Mesodermal cell (in vitro differentiated cells): ENCODE results near the gene NFATC3.
"Not testable (repeated sequence)": the region's sequence is repeated elsewhere in the genome, so short reads cannot be mapped to it uniquely, and the experiment has no call there.

Experiments used
- H3K27ac ChIP-seq: 2 replicates; pipeline ENCODE4 v1.7.0; 2013; ENCODE audit warnings: mild to moderate bottlenecking, low read depth, low read length, moderate library complexity; ENCODE audit not compliant: severe bottlenecking
- H3K36me3 ChIP-seq: 2 replicates; pipeline ENCODE4 v1.7.1; 2013; ENCODE audit warnings: mild to moderate bottlenecking, low read length, moderate library complexity; ENCODE audit not compliant: control insufficient read depth, insufficient read depth
- H3K4me1 ChIP-seq: one replicate; pipeline ENCODE4 v1.7.1; 2013; ENCODE audit warnings: mild to moderate bottlenecking, low read length; ENCODE audit not compliant: insufficient read depth, control insufficient read depth, poor library complexity, severe bottlenecking
- H3K4me3 ChIP-seq: 2 replicates; pipeline ENCODE4 v1.7.0; 2013; ENCODE audit warnings: low read length, control low read depth, mild to moderate bottlenecking; ENCODE audit not compliant: insufficient read depth, poor library complexity, severe bottlenecking; ENCODE audit errors: extremely low read depth
- H3K9me3 ChIP-seq: 2 replicates; pipeline ENCODE4 v1.7.1; 2013; ENCODE audit warnings: mild to moderate bottlenecking, low read length, moderate library complexity; ENCODE audit not compliant: control insufficient read depth
- WGBS, 2 experiments: methylation state at CpG; one replicate each; pipeline ENCODE4 v1.1.5; 2013; ENCODE audit warnings: missing lambda C conversion rate in 2 of 2; ENCODE audit not compliant: insufficient coverage in 2 of 2; 5-methylcytosine and 5-hydroxymethylcytosine counted together

Gene NFATC3

DNA sequence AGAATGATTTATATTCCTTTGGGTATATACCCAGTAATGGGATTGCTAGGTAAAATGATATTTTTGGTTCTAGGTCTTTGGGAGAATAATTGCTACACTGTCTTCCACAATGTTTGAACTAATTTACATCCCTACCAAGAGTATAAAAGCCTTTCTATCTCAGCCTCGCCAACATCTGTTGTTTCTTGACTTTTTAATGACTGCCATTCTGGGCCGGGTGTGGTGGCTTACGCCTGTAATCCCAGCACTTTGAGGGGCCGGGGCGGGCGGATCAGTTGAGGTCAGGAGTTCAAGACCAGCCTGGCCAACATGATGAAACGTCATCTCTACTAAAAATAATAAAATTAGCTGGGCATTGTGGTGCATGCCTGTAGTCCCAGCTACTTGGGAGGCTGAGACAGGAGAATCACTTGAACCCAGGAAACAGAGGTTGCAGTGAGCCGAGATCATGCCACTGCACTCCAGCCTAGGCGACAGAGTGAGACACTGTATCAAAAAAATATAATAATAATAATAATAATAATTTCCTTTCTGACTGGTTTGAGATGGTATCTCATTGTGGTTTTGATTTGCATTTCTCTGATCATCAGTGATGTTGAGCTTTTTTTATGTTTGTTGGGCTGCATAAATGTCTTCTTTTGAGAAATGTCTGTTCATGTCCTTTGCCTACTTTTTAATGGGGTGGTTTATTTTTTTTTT, 22.2 kb downstream of the NFATC3 start:
- 92 to 100% methylated on average over 3 to 6 of the region's 9 CpGs for WGBS, 2 experiments
- not testable (repeated sequence) for H3K4me1 ChIP-seq, H3K27ac ChIP-seq, H3K4me3 ChIP-seq, H3K36me3 ChIP-seq
- H3K9me3 ChIP-seq = peaks cover 25% of the 10 kb centered on the region

DNA sequence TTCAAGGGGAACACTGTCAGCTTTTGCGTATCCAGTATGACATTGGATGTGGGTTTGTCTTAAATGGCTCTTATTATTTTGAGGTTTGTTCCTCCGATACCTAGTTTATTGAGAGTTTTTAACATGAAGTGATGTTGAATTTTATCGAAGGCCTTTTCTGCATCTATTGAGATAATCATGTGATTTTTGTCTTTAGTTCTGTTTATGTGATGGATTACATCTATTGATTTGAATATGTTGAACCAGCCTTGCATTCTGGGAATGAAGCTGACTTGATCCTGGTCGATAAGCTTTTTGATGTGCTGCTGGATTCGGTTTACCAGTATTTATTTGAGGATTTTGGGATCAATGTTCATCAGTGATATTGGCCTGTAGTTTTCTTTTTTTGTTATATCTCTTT, 24.0 kb downstream of the NFATC3 start:
- H3K4me3 ChIP-seq, H3K4me1 ChIP-seq, H3K27ac ChIP-seq, H3K36me3 ChIP-seq: not testable (repeated sequence)
- H3K9me3 ChIP-seq = peaks cover 25% of the 10 kb centered on the region
- WGBS, 2 experiments = 89 to 100% methylated on average over 4 to 5 of the region's 5 CpGs

DNA sequence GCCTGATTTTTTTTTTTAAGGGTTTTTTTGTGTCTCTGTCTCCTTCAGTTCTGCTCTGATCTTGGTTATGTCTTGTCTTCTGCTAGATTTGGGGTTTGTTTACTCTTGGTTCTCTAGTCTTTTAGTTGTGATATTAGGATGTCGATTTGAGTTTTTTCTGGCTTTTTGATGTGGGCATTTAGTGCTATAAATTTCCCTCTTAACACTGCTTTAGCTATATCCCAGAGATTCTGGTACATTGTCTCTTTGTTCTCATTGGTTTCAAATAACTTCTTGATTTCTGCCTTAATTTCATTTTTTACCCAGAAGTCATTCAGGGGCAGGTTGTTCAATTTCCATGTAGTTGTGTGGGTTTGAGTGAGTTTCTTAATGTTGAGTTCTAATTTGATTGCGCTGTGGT, 25.4 kb downstream of the NFATC3 start:
- not testable (repeated sequence) for H3K36me3 ChIP-seq, H3K4me3 ChIP-seq, H3K27ac ChIP-seq, H3K4me1 ChIP-seq
- WGBS, 2 experiments = 100% methylated on average over 1 of the region's 2 CpGs
- H3K9me3 ChIP-seq = peaks cover 18% of the 10 kb centered on the region

DNA sequence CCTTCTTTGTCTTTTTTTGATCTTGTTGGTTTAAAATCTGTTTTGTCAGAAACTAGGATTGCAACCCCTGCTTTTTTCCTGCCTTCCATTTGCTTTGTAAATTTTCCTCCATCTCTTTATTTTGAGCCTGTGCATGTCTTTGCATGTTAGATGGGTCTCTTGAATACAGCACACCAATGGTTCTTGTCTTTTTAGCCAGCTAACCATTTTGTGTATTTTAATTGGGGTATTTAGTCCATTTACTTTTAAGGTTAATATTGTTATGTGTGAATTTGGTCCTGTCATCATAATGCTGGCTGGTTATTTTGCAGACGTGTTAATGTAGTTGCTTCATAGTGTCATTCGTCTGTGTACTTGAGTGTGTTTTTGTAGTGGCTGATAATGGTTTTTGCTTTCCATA, 26.2 kb downstream of the NFATC3 start:
- Histone ChIP-seq H3K4me3 (no peak overlapping the region), H3K4me1 (no peaks in the 10 kb centered on the region), H3K36me3 (no peaks in the 10 kb centered on the region), H3K9me3 (peaks cover 18% of the 10 kb centered on the region), H3K27ac (no peak overlapping the region)
- WGBS, 2 experiments = 93 to 100% methylated on average over 1 to 2 of the region's 2 CpGs

DNA sequence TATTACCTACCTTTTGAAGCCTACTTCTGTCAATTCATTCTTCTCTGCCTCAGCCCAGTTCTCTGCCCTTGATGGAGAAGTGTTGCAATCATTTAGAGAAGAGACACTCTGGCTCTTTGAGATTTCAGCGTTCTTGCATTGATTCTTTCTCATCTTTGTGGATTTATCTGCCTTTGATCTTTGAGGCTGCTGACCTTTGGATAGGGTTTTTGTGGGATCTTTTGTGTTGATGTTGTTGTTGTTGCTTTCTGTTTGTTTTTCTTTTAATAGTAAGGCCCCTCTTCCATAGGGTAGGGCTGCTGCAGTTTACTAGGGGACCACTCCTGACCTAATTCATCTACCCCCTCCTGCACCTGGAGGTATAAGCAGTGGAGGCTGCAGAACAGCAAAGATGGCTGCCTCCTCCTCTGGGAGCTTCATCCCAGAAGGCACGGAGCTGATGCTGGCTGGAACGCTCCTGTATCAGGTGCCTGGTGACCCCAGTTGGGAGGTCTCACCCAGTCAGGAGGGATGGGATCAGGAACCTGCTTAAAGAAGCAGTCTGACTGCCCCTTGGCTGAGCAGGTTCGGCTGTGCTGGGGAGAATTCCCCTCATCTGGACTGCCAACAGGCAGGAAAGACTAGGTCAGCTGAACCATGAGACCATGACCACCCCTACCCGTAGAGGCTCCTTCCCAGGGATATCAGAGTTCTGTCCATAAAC, 28.0 kb downstream of the NFATC3 start:
- Histone ChIP-seq H3K9me3 (peaks cover 15% of the 10 kb centered on the region), H3K4me1 (no peaks in the 10 kb centered on the region), H3K36me3 (no peaks in the 10 kb centered on the region), H3K27ac (no peak overlapping the region), H3K4me3 (no peak overlapping the region)
- WGBS, 2 experiments = 88 to 95% methylated on average over 5 of the region's 5 CpGs

DNA sequence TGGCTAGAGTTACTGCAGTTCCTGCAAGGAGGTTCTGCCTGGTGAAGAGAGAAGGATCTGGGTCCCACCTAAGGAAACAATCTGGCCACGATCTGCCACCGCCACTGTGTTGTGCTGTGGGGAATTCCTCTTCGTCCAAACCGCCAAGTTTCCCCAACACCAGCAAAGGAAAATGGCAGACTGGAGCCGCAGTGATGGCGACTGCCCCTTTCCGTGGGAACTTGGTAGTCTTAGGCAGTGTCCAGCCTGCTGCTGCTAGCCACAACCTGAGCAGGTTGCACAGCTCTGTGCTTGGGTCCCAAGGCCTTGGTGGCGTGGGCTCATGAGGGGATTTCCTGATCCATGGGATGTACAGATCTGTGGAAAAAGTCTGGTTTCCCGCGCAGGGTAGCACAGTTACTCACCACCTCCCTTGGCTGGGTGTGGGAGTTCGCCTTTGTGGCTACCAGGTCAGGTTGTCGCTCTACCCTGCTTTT, 28.6 kb downstream of the NFATC3 start:
- no peak overlapping the region for H3K27ac ChIP-seq
- no peaks in the 10 kb centered on the region for H3K36me3 ChIP-seq
- 96 to 99% methylated on average over 10 to 12 of the region's 12 CpGs for WGBS, 2 experiments
- H3K4me1 ChIP-seq = no peaks in the 10 kb centered on the region
- H3K9me3 ChIP-seq = peaks cover 9% of the 10 kb centered on the region
- H3K4me3 ChIP-seq = no peak overlapping the region

DNA sequence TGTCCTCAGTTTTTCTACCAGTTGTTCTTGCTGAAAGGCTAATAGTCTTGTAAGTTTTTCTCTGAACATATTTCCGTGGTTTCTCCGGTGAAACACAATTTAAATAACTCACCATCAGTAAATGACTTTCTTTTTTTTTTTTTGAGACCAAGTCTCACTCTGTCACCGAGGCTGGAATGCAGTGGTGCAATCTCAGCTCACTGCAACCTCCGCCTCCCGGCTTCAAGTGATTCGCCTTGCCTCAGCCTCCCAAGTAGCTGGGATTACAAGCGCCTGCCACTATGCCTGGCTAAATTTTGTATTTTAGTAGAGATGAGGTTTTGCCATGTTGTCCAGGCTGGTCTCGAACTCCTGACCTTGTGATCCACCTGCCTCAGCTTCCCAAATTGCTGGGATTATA, 29.8 kb downstream of the NFATC3 start:
- H3K4me1 ChIP-seq, H3K36me3 ChIP-seq, H3K27ac ChIP-seq, H3K4me3 ChIP-seq, H3K9me3 ChIP-seq: not testable (repeated sequence)
- 88 to 90% methylated on average over 6 to 7 of the region's 8 CpGs for WGBS, 2 experiments

DNA sequence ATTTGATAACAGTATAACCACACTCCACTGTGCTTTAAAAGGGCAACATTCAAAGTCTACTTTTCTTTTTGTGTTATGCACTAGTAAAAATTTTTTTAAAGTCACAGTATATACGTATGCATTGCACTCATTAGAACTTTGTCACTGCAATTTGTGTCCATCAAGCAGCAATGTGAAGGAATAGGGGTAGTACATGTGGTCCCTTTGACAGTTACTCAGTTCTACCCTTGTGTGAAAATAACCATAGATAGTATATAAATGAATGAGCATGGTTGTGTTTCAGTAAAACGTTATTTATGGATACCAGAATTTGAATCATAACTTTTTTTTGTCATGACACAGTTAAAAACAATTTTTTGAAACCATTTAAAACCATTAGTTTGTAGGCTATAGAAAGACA, 30.7 kb downstream of the NFATC3 start:
- no peaks in the 10 kb centered on the region for H3K36me3 ChIP-seq

DNA sequence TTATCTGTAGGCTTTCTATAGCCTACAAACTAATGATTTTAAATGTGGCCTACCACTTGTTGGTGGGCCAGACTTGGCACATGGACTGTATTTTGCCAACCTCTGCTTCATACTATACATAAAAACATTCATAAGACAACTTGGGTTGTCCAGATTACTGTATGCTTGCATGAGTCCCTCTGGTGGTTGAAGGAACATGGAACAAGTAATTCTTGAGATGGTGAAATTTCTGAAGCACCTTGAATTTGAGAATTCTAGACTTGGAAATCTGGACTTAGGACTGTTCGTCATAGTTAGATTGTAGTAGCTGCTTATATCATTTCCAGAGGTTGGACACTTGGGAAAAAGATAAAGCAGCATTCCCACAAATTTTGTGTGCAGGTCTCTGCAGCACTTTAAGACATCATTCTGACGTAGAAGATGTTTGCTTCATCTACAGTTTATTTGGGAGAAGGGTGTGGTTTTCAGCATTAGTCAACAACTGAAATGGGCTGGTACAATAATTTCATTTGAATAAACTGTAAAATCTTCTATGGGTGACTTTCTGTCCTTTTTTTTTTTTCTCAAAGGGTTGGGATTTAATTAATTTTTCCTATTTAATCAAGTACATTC, 31.2 kb downstream of the NFATC3 start:
- H3K4me3 ChIP-seq = no peak overlapping the region
- no peaks in the 10 kb centered on the region for H3K9me3 ChIP-seq
- no peaks in the 10 kb centered on the region for H3K4me1 ChIP-seq
- H3K27ac ChIP-seq = no peak overlapping the region
- H3K36me3 ChIP-seq = no peaks in the 10 kb centered on the region
- WGBS, 2 experiments = 100% methylated on average over 1 to 2 of the region's 2 CpGs

More for the DNA sequence above, 30.7 kb downstream of the NFATC3 start:
- no peak overlapping the region for H3K4me3 ChIP-seq
- WGBS, 2 experiments = no CpG with 5 or more reads among the region's 2 CpGs
- no peaks in the 10 kb centered on the region for H3K4me1 ChIP-seq
- no peak overlapping the region for H3K27ac ChIP-seq
- no peaks in the 10 kb centered on the region for H3K9me3 ChIP-seq

DNA sequence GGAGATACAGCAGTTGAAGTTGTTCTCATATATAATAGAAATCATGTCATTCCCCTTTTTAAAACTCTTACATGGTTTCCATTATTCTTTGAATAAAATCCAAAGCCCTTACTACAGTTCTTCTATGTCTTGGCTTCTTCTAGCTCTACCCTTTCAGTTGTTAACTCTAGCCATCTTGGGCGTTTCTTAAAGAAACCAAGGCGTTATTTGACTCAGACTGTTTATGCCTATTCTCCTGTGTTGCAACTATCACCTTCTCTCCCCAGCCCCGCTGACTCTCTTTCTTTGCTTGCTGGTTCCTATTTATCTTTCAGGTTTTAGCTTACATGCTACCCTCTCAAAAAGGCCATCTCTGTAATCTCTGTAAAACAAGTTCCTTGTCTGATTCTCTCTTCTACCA, 32.7 kb downstream of the NFATC3 start:
- Histone ChIP-seq H3K4me1 (no peaks in the 10 kb centered on the region), H3K36me3 (no peaks in the 10 kb centered on the region), H3K4me3 (no peak overlapping the region), H3K9me3 (no peaks in the 10 kb centered on the region), H3K27ac (no peak overlapping the region)
- WGBS, 2 experiments = 91 to 97% methylated on average over 3 of the region's 3 CpGs

DNA sequence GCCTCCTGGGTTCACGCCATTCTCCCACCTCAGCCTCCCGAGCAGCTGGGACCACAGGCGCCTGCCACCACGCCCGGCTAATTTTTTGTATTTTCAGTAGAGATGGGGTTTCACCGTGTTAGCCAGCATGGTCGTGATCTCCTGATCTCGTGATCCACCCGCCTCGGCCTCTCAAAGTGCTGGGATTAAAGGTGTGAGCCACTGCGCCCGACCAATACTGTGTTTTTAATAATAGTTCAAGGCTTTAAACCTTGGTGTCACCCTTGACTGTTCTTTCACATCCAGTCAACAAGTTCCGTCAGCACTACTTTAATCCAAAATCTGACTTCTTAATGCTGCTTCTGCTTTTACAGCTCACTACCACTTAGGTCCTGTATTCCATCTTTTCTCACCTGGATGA, 33.8 kb downstream of the NFATC3 start:
- not testable (repeated sequence) for H3K36me3 ChIP-seq
- 93 to 100% methylated on average over 8 to 11 of the region's 13 CpGs for WGBS, 2 experiments

More for the DNA sequence above, 33.8 kb downstream of the NFATC3 start:
- H3K9me3 ChIP-seq, H3K4me3 ChIP-seq, H3K27ac ChIP-seq, H3K4me1 ChIP-seq: not testable (repeated sequence)
